Suprapubic skin (tissue), 4 donors: ENCODE results near the gene CATSPERB.

Source experiments
- CTCF ChIP-seq, 2 donors: fragments of 200-600 bp in 1 of 2; fragments of 450-650 bp in 1 of 2; sonication (generic) in 1 of 2; IDR thresholded peaks; one replicate each; pipeline ENCODE4 v1.5.1; 2016 to 2019; ENCODE audit warnings: antibody characterized with exemption in 2 of 2, mild to moderate bottlenecking in 1 of 2, moderate library complexity in 1 of 2
- EP300 ChIP-seq: sonication (generic); formaldehyde crosslinking; IDR thresholded peaks from one replicate; pipeline ENCODE4 v1.6.1; 2017; ENCODE audit warnings: antibody characterized with exemption
- POLR2A ChIP-seq, 2 donors: fragments of 450-650 bp; IDR thresholded peaks; one replicate each; pipeline ENCODE4 v1.6.1; 2017; ENCODE audit warnings: antibody characterized with exemption in 2 of 2, mild to moderate bottlenecking in 2 of 2, moderate library complexity in 2 of 2
- POLR2AphosphoS5 ChIP-seq, 3 donors: sonication (generic); formaldehyde crosslinking; IDR thresholded peaks; one replicate each; pipeline ENCODE4 v1.6.1; 2017; ENCODE audit warnings: antibody characterized with exemption in 3 of 3

DNA sequence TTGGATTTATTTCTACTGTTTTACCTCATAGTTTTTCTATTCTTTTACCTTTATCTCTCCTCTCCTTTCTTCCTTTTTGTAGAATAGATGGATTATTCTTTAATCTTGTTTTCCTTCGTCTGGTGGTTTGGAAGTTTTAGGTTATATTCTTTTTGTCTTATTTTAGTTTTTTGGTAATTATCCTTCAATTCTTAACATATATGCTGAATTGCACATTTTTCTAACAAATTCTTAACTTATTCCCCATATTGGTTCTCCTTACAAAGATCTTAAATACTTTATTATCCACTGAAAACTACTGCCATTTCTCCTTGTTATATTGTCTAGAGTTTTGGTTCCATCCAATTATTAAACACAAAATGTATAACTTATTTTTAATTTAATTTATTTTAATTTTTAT, 42.3 kb downstream of the CATSPERB start:
- no peak for TF ChIP-seq CTCF (IDR thresholded peaks at IDR 0.05)
- TF ChIP-seq POLR2AphosphoS5 (IDR thresholded peaks at IDR 0.05), result no peak
- TF ChIP-seq EP300, result no peak
- no peak for TF ChIP-seq POLR2A (IDR thresholded peaks at IDR 0.05)
